Ascending aorta (tissue), 2 donors: ENCODE results near the gene TNFAIP8L3. TPM values are rescaled to one million over a fixed set of nuclear protein-coding genes. Genes with fewer than 3 reads are reported as not detected.
A peak's percentile ranks its signal among the peaks of the same experiment; 100 is the strongest.

ENCODE experiments used
- DNase-seq, 2 donors: peaks; one replicate each; pipeline ENCODE4 v3.0.0-alpha.2; 2019; ENCODE audit warnings: low spot score in 2 of 2
- H3K27ac ChIP-seq, 2 donors: fragments of 200-600 bp; sonication (generic); one replicate each; pipeline ENCODE4 v1.5.1; 2016 to 2017; ENCODE audit warnings: mild to moderate bottlenecking in 1 of 2
- H3K27me3 ChIP-seq: fragments of 200-600 bp; sonication (generic); one replicate; pipeline ENCODE4 v1.5.1; 2017
- H3K36me3 ChIP-seq, 2 donors: fragments of 200-600 bp; sonication (generic); one replicate each; pipeline ENCODE4 v1.5.1; 2016
- H3K4me1 ChIP-seq, 2 donors: fragments of 200-600 bp; sonication (generic); one replicate each; pipeline ENCODE4 v1.5.1; 2016 to 2017; ENCODE audit warnings: mild to moderate bottlenecking in 1 of 2
- H3K4me3 ChIP-seq, 2 donors: fragments of 200-600 bp; sonication (generic); one replicate each; pipeline ENCODE4 v1.5.1; 2016 to 2017; ENCODE audit warnings: mild to moderate bottlenecking in 1 of 2
- H3K9me3 ChIP-seq, 2 donors: fragments of 200-600 bp; sonication (generic); one replicate each; pipeline ENCODE4 v1.5.1; 2016
- intact Hi-C: fragments of 100-400 bp; cut with DNase I; formaldehyde crosslinking; loops from one replicate; pipeline ENCODE4 v1.15.1; 2023
- total RNA-seq: library from RNA; depleted of rRNA; stranded (reverse); fragments of >200 nt; gene quantifications from one replicate; pipeline ENCODE4 v1.1.0, GENCODE V29; 2016
- TF ChIP-seq, protein P1 (sequence below), 3 experiments: fragments of 200-600 bp in 2 of 3; fragments of 450-650 bp in 1 of 3; sonication (generic) in 2 of 3; IDR thresholded peaks; one replicate each; pipeline ENCODE4 v1.5.1; 2016 to 2019; ENCODE audit warnings: antibody characterized with exemption in 3 of 3, mild to moderate bottlenecking in 1 of 3, moderate library complexity in 1 of 3

Gene TNFAIP8L3
- total RNA-seq, 1 donor from 2014 or later: 2.6 TPM

DNA sequence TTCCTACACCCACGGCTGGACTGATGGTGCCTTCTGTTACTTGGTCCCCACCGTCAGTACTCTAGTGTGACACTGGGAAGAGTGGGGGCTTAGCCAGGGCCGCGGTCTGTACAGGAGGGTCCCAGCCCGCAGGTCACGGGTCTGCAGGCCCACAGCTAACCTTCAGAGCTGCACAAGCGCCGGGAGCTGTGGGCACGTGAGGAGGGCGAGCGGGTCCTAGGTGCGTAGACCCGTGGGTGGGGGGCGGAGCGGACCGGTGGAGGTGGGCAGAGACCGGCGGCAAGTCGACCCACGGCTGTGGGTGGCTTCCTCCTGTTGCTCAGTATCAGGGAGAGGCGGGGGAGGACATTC is 1.2 kb downstream of the TNFAIP8L3 start:
- Histone ChIP-seq H3K4me1 (peaks cover 0 to 29% of the 10 kb centered on the region in 2 donors), H3K27ac (peak overlapping the region; percentile 92 to 95), H3K27me3 (no peaks in the 10 kb centered on the region), H3K9me3 (no peaks in the 10 kb centered on the region), H3K36me3 (no peaks in the 10 kb centered on the region), H3K4me3 (peak overlapping the region; percentile 67 to 92)
- intact Hi-C loops: loop anchor here (5.0 to 10.0 kb wide), 3 partner anchors 39 to 739 kb away; partner anchors contain the start of genes GABPB1 and SPPL2A
- TF ChIP-seq, protein P1, sequence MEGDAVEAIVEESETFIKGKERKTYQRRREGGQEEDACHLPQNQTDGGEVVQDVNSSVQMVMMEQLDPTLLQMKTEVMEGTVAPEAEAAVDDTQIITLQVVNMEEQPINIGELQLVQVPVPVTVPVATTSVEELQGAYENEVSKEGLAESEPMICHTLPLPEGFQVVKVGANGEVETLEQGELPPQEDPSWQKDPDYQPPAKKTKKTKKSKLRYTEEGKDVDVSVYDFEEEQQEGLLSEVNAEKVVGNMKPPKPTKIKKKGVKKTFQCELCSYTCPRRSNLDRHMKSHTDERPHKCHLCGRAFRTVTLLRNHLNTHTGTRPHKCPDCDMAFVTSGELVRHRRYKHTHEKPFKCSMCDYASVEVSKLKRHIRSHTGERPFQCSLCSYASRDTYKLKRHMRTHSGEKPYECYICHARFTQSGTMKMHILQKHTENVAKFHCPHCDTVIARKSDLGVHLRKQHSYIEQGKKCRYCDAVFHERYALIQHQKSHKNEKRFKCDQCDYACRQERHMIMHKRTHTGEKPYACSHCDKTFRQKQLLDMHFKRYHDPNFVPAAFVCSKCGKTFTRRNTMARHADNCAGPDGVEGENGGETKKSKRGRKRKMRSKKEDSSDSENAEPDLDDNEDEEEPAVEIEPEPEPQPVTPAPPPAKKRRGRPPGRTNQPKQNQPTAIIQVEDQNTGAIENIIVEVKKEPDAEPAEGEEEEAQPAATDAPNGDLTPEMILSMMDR (IDR thresholded peaks at IDR 0.05): no peak
- DNase-seq: no peak

DNA sequence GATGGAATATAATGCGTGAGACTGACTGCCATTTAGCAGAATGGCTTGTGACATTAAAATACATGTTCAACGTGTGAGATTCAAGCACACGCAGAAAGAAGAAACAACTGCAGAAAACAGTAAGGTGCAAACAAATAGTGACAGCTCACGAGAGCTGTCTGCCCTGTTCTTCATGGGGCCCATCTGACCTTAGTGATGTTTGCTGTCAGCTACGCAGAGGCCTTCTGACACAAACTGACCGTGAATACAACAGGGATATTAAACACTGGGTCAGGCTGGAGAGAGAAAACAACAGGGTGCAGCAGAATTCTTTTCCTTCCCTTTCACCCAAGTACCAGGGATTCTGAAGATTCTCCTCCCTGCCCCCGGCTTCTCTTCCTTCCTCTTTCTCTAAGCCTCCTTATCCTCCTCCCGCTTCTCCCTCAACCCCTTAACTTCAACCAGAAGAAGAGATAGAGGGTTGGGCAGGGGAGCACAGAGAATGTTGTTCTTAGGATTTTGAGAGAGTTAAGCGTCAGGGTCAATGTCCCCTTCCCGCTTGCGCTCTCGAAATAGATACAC is 2.1 kb downstream of the TNFAIP8L3 start:
- no peak for DNase-seq
- peak overlapping the region in 1 of 2 donors; percentile 92 for H3K4me3 ChIP-seq
- TF ChIP-seq, protein P1 (IDR thresholded peaks at IDR 0.05): no peak
- intact Hi-C loops: loop anchor here (5.0 to 10.0 kb wide), 3 partner anchors 40 to 738 kb away; partner anchors contain the start of genes GABPB1 and SPPL2A
- H3K36me3 ChIP-seq: no peaks in the 10 kb centered on the region
- H3K27ac ChIP-seq: peak overlapping the region; percentile 92 to 95
- no peaks in the 10 kb centered on the region for H3K9me3 ChIP-seq
- peaks cover 0 to 26% of the 10 kb centered on the region in 2 donors for H3K4me1 ChIP-seq
- H3K27me3 ChIP-seq: no peaks in the 10 kb centered on the region

DNA sequence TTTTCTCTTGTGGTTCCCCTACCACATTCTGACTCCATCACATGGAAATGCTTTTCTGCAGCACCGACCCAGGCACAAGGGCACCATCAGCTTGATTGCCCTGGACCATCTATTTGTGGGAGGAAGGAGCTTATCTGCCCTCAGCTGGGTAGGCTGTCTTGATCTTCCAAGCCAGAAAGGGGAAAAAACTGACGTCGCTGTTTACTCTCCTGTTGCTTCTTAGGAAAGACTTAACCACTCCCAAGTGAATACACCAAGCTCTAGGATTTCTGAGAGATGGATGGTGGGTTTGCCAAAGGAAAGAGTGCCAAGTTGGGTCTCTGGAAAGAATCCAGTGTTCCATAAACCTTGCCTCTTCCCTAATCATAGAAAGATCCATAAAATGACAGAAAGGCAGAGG is 4.0 kb downstream of the TNFAIP8L3 start:
- H3K27ac ChIP-seq: peak overlapping the region; percentile 45 to 48
- no peaks in the 10 kb centered on the region for H3K36me3 ChIP-seq
- no peak overlapping the region for H3K4me3 ChIP-seq
- no peak for DNase-seq
- H3K9me3 ChIP-seq: no peaks in the 10 kb centered on the region
- intact Hi-C loops: loop anchor here (5.0 to 10.0 kb wide), 3 partner anchors 42 to 736 kb away; partner anchors contain the start of genes GABPB1 and SPPL2A
- TF ChIP-seq, protein P1 (IDR thresholded peaks at IDR 0.05): no peak
- H3K27me3 ChIP-seq: no peaks in the 10 kb centered on the region
- peaks cover 0 to 21% of the 10 kb centered on the region in 2 donors for H3K4me1 ChIP-seq

DNA sequence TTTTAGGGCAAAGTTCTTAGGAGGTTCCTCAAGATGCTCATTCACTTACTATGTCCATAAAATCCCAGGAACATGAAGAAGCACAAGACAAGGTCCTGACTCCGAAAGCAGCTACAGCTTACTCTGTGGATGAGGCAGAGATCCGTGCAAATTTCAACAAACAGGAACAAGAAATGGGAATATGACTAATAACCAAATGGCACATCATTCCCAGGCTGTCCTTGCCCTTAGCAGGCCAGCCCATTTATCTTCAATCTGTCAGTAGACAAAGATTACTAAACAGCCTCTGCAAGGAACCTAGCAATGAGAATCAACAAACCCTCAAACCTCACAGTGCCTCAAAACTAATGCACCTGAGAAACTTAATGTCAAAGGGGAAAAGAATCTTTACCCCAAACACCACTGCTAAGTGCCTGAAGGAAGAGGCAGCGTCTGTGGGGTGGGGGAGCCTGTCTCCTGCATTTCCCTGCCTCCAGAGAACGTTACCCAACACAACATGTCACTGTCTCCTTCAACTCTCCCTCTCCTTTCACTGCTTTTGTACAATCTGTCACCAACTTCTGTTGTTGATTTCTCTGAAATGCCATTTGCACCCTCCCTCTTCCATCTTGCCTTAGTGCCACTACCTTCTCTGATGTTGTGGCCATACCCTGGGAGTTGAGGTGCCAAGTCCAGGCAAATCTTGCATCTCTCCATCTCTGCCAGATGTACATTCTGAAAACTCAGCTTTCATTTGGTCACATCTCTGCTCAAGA is 4.8 kb downstream of the TNFAIP8L3 start:
- H3K4me3 ChIP-seq: no peak overlapping the region
- H3K27me3 ChIP-seq: no peaks in the 10 kb centered on the region
- no peaks in the 10 kb centered on the region for H3K36me3 ChIP-seq
- peaks cover 0 to 19% of the 10 kb centered on the region in 2 donors for H3K4me1 ChIP-seq
- TF ChIP-seq, protein P1 (IDR thresholded peaks at IDR 0.05): no peak
- H3K27ac ChIP-seq: peak overlapping the region; percentile 32 to 45
- DNase-seq: no peak
- intact Hi-C loops: loop anchor here (5.0 to 10.0 kb wide), 4 partner anchors 42 to 735 kb away; partner anchors contain the start of genes GABPB1, SPPL2A and USP8
- no peaks in the 10 kb centered on the region for H3K9me3 ChIP-seq

DNA sequence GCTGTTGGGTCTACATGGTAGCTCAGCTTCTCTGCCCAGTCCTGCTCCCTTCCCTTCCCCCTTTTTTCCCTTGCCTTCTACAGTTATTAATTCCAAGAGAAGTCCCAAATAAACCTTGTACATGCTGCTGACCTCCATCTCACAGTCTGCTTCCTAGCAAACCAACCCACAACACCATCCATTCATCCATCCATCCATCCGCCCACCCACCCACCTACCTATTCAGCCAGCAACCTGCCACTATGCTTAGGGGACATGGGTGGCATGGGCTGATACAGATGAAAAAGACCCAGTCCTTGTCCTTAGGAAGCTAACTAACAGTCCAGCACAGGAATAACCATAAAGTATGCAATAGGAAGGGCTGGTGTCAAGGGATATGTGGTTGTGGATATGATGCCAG is 5.7 kb downstream of the TNFAIP8L3 start:
- peaks cover 0 to under 1% of the 10 kb centered on the region in 2 donors for H3K36me3 ChIP-seq
- peak overlapping the region; percentile 32 to 45 for H3K27ac ChIP-seq
- no peaks in the 10 kb centered on the region for H3K27me3 ChIP-seq
- H3K4me1 ChIP-seq: peaks cover 0 to 19% of the 10 kb centered on the region in 2 donors
- no peak for DNase-seq
- TF ChIP-seq, protein P1 (IDR thresholded peaks at IDR 0.05): no peak
- no peaks in the 10 kb centered on the region for H3K9me3 ChIP-seq
- no peak overlapping the region for H3K4me3 ChIP-seq
- intact Hi-C loops: loop anchor here (10.0 kb wide), 1 partner anchor 664 kb away; the partner anchor contains the start of gene USP8
